ENCODE data around the gene BAZ2B. TPM values are rescaled to one million over a fixed set of nuclear protein-coding genes. Genes with fewer than 3 reads are reported as not detected.

BAZ2B gene
- total RNA-seq, 6 donors from 2014 or later: 59.4 to 233 (median 103) TPM

GRCh38 chr2:159283529-159283928 is 332.8 kb downstream of the BAZ2B start:
- Histone ChIP-seq H3K27me3 (no peaks in the 10 kb centered on the region), H3K36me3 (peaks cover 0 to 23% (median 9%) of the 10 kb centered on the region in 4 donors), H3K4me3 (no peak overlapping the region), H3K4me1 (peaks cover 6 to 20% (median 16%) of the 10 kb centered on the region in 4 donors), H3K27ac (no peak overlapping the region), H3K9me3 (no peaks in the 10 kb centered on the region)
- ATAC-seq (ENCODE audit: low FRiP score in 2 of 2): no peak
- TF ChIP-seq POLR2AphosphoS5 (IDR thresholded peaks at IDR 0.05) (no peak), POLR2A (IDR thresholded peaks at IDR 0.05) (no peak), EP300 (IDR thresholded peaks at IDR 0.05) (no peak), CTCF (IDR thresholded peaks at IDR 0.05) (no peak)
- no peak for DNase-seq
- WGBS, 2 donors: 87% methylated on average over 6 of the region's 6 CpGs

- Histone ChIP-seq H3K4me3 (no peak overlapping the region), H3K9me3 (no peaks in the 10 kb centered on the region), H3K4me1 (peaks cover 6 to 13% (median 9%) of the 10 kb centered on the region in 4 donors), H3K27ac (no peak overlapping the region), H3K36me3 (peaks cover 0 to 23% (median 9%) of the 10 kb centered on the region in 4 donors), H3K27me3 (no peaks in the 10 kb centered on the region)
- 94 to 98% methylated on average over 6 of the region's 6 CpGs for WGBS, 2 donors
- DNase-seq (no peak), ATAC-seq (ENCODE audit: low FRiP score in 2 of 2) (no peak)
- TF ChIP-seq POLR2A (IDR thresholded peaks at IDR 0.05) (no peak), EP300 (IDR thresholded peaks at IDR 0.05) (no peak), CTCF (IDR thresholded peaks at IDR 0.05) (no peak), POLR2AphosphoS5 (IDR thresholded peaks at IDR 0.05) (no peak)
Measured at GRCh38 chr2:159281002-159281401, 335.3 kb downstream of the BAZ2B start.

- Histone ChIP-seq H3K27ac (no peak overlapping the region), H3K9me3 (no peaks in the 10 kb centered on the region), H3K27me3 (no peaks in the 10 kb centered on the region), H3K4me1 (peaks cover 0 to 1% (median 0%) of the 10 kb centered on the region in 4 donors), H3K4me3 (no peak overlapping the region), H3K36me3 (peaks cover 0 to 23% (median 9%) of the 10 kb centered on the region in 4 donors)
- DNase-seq: no peak
- no peak for ATAC-seq (ENCODE audit: low FRiP score in 2 of 2)
- TF ChIP-seq POLR2AphosphoS5 (IDR thresholded peaks at IDR 0.05) (no peak), EP300 (IDR thresholded peaks at IDR 0.05) (no peak), CTCF (IDR thresholded peaks at IDR 0.05) (no peak), POLR2A (IDR thresholded peaks at IDR 0.05) (no peak)
- WGBS, 2 donors: 93 to 97% methylated on average over 2 of the region's 2 CpGs
Measured at GRCh38 chr2:159279700-159280099, 336.6 kb downstream of the BAZ2B start.

GRCh38 chr2:159275111-159275510 is 341.2 kb downstream of the BAZ2B start:
- Histone ChIP-seq H3K36me3 (peaks cover 0 to 17% (median 0%) of the 10 kb centered on the region in 4 donors), H3K27me3 (no peaks in the 10 kb centered on the region), H3K9me3 (no peaks in the 10 kb centered on the region), H3K4me3 (no peak overlapping the region), H3K27ac (no peak overlapping the region), H3K4me1 (no peaks in the 10 kb centered on the region)
- TF ChIP-seq POLR2A (IDR thresholded peaks at IDR 0.05) (no peak), CTCF (IDR thresholded peaks at IDR 0.05) (no peak), EP300 (IDR thresholded peaks at IDR 0.05) (no peak), POLR2AphosphoS5 (IDR thresholded peaks at IDR 0.05) (no peak)
- DNase-seq (no peak), ATAC-seq (ENCODE audit: low FRiP score in 2 of 2) (no peak)
- 92 to 93% methylated on average over 1 of the region's 1 CpG for WGBS, 2 donors

GRCh38 chr2:159272156-159272555 is 344.2 kb downstream of the BAZ2B start:
- H3K4me3 ChIP-seq: no peak overlapping the region
- ATAC-seq (ENCODE audit: low FRiP score in 2 of 2): no peak
- no peak for DNase-seq
- H3K27me3 ChIP-seq: no peaks in the 10 kb centered on the region
- H3K4me1 ChIP-seq: no peaks in the 10 kb centered on the region
- peaks cover 0 to 6% (median 0%) of the 10 kb centered on the region in 4 donors for H3K36me3 ChIP-seq
- TF ChIP-seq POLR2AphosphoS5 (IDR thresholded peaks at IDR 0.05): no peak
- TF ChIP-seq EP300 (IDR thresholded peaks at IDR 0.05): no peak
- no peak for TF ChIP-seq CTCF (IDR thresholded peaks at IDR 0.05)
- no peak for TF ChIP-seq POLR2A (IDR thresholded peaks at IDR 0.05)
- WGBS, 2 donors: 94 to 95% methylated on average over 5 of the region's 5 CpGs
- H3K27ac ChIP-seq: no peak overlapping the region
- no peaks in the 10 kb centered on the region for H3K9me3 ChIP-seq
